GM12875 (cell line): ENCODE results near the gene CCDC83.

Source experiments
- H3K4me3 ChIP-seq: one replicate; pipeline ENCODE4 v1.5.1; 2011; ENCODE audit warnings: low read depth, low read length, control low read depth
- CTCF ChIP-seq: IDR thresholded peaks from 2 replicates; pipeline ENCODE4 v1.5.1; 2011; ENCODE audit warnings: low read depth, mild to moderate bottlenecking, control low read depth, inconsistent platforms, low read length, moderate library complexity, borderline replicate concordance; ENCODE audit not compliant: insufficient read depth

Gene CCDC83

DNA sequence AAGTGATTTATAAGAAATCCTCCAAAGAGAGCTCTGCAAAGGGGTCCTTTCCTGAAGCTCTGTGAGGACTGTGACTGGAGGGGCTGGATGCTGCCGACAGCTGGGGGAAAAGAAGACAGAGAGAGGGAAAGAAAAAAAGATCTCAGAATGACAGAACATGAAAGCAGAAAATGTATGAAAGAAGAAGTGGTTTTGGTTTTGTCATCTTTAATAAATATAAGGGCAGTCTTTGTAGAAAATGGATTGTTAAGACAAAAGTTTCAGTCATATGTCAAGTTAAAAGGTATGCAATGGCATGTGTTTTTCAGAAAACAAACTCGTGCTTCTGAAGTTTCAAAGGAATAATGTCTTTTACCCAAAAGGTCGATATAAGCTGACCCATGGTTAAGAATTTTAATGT lies 105.5 kb downstream of the CCDC83 start:
- TF ChIP-seq CTCF = no peak
- H3K4me3 ChIP-seq = no peak overlapping the region

DNA sequence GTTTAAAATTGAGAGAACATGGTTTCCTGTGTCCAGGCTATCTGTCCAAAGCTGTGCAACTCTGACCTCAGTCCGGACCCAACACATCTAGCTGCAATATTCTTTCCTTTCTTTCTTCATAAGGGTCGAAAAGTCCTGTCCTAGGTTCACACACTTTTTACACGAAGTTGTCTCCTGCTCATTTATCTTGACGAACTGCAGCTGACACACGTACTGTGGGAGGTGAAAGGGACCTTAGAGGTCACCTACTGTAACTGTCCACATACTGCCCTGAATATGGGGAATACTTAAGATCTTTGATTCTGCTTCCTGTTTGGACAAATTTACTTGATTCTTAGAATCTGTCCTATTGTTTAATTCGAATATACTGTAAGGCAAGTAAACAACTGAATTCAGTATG lies 105.9 kb downstream of the CCDC83 start:
- H3K4me3 ChIP-seq = no peak overlapping the region
- no peak for TF ChIP-seq CTCF

DNA sequence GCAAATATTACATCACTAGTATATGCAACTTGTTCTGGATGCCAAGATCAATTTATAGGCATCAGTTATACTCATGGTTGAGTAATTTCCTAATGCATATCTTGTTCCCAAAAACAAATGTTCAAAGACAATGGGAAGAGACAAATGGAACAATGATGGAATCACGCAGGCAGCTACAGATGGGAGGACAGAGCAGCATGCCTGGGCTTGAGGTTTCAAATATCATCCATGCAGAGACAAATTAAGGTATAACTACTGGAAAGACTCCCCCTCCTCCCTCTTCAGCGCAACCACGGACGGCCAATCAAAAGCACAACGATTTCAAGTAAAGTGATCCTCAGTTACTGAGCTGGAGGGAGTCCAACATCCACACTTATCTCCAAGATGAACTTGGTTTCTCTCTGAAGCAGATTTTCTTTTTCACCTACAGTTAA lies 106.8 kb downstream of the CCDC83 start:
- TF ChIP-seq CTCF = no peak
- no peak overlapping the region for H3K4me3 ChIP-seq

DNA sequence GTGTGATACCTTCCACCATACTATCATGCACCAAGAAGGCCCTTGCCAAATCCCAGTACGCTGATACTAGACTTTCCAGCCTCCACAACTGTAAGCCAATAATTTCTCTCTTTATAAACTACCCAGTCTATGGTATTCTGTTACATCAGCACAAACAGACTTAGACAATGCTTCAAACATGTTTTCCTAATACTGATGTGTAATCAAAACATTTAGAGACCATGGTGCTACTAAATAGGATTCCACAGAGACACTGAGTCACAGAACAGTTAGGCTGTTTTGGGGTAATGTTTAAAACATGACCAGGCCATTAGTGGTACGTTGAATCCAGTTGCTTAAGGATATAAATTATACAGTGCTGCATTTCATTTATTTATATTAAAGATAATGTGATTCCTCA lies 110.0 kb downstream of the CCDC83 start:
- no peak overlapping the region for H3K4me3 ChIP-seq
- no peak for TF ChIP-seq CTCF

GRCh38 chr11:85967457-85967856 lies 112.3 kb downstream of the CCDC83 start:
- TF ChIP-seq CTCF = no peak
- H3K4me3 ChIP-seq = no peak overlapping the region
